IPS-18c (cell line): ENCODE data around the gene MCFD2.
A peak's percentile ranks its signal among the peaks of the same experiment; 100 is the strongest.
"Not testable (repeated sequence)": the region's sequence is repeated elsewhere in the genome, so short reads cannot be mapped to it uniquely, and the experiment has no call there.

Source experiments
- H3K4me3 ChIP-seq: 2 replicates; pipeline ENCODE4 v1.7.0; 2013; ENCODE audit warnings: low read depth, mild to moderate bottlenecking, low read length, moderate library complexity; ENCODE audit not compliant: insufficient read depth
- H3K9me3 ChIP-seq: one replicate; pipeline ENCODE4 v1.6.1; 2013; ENCODE audit warnings: mild to moderate bottlenecking, low read length, moderate library complexity; ENCODE audit not compliant: control insufficient read depth, insufficient read depth

The MCFD2 gene

DNA sequence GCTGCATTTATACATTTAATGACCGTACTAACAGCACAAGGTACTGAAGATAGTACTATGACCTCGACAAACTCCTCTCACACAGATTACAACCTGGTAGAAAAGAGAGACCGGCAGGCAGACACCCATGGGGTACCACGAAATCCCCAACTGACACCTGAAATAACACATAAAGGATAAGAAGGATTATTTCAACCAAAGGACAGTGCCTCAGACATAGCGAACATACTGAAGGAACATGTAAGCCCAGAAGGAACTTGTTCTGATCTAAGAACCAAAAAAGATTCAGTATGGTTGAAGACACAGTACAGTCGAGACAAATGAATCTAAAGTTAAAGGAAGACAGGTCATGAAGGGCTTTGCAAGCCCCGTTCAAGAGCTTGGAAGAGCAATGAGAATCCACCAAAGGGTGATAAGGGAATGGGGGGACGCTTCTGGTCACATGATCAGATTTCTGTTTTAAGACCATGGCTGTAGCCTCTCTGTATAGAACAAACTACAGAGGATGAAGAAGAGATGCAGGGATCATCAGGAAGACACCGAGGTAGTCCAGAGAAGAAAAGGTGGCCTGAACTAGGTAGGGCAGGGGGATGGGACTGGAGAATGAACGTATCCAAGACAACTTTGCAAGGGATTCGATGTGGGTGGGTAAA is 902 bp downstream of the MCFD2 start:
- H3K9me3 ChIP-seq: no peaks in the 10 kb centered on the region
- H3K4me3 ChIP-seq: peak overlapping the region; percentile 92

DNA sequence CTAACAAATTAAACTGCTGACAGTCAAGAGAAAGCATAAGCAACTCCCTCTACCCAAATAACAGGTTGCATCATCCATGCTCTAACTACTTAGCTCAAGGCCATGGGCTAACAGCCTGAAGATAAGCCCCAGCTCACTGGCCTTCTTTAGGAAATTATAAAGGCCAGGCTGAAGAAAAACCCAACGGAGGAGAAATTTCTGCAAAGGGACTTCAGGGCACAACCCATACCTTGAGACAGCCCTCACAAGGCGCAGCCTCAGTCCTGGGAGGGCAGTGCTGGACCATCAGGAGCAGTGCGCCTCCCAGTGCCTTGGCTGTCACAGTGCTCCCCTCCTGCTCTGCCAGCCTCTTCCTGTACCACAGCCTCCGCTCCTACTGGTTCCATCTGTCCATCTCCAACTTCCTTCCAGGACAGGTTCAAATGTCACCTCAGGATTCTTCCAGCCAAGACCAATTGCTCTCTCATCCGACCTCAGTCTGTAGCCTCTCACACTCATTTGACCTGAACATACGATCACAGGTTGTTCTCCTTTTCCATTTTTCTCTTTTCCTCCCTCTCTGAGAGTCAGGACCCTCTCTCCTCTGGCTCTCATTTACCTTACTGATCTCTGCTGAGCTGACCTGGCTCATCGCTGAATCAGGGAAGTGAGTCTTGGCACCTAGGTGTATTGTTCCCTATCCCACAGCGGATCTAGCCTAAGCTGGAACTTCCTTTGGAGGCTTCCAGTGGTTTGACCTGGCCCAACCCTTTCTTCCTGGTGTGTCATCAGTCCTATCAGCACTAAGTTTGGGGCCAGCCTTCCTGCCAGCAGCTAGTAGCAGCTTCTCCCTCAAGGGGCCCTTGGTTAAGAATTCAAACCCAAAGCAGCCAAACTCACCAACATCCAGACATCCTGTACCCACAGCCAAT is 1.9 kb downstream of the MCFD2 start:
- no peaks in the 10 kb centered on the region for H3K9me3 ChIP-seq
- peak overlapping the region; percentile 21; the same call in 1 of the 2 replicates for H3K4me3 ChIP-seq

DNA sequence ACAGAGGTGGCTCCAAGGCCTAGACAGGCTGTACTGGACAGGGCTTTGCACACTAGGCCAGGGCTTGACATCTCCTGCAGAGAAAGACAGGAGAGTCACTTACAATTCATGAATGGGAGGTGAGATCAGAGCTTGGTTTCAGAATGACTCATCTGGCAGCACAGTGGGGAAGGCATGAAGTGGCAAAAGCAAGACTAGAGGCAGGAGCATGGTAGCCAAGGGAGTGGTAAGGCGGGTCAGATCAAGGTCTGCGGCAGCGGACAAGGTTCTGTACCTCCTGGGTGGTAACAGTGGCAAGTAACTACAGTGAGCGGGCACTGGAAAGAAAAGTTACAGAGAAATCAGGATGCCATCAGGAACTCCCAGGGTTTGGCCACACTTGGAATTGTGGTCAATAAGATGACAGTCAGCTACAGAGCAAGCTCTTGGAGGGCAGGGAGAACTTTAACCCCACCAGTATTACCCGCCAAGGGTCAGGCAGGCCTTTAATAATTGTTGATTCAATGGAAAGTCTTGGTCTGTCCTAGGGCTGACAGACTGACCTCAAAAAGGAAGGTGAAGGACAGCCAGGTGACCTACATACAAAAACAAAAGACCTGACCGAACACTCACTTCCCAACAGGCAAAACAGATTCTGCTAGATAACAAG is 5.7 kb downstream of the MCFD2 start:
- Histone ChIP-seq H3K4me3 (no peak overlapping the region), H3K9me3 (no peaks in the 10 kb centered on the region)

DNA sequence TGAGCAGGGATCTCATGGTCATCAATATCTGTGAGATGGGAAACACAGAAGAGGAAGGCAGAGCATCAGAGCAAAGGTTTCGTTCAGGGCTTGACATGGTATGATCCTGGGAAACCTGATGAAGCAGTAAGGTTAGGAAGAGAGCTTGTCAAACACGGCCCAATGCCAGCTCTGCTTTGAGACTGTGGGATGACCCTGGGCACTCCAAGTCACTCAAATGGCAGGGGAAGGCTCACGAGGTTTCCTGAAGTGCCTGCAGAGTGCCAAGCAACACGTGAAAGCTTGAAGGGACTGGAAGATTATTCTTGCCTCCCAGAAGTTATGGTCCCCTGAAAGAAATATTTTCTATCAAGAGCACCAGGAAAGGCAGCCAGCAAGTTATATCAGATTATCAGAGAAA is 6.5 kb downstream of the MCFD2 start:
- Histone ChIP-seq H3K9me3 (no peaks in the 10 kb centered on the region), H3K4me3 (no peak overlapping the region)

DNA sequence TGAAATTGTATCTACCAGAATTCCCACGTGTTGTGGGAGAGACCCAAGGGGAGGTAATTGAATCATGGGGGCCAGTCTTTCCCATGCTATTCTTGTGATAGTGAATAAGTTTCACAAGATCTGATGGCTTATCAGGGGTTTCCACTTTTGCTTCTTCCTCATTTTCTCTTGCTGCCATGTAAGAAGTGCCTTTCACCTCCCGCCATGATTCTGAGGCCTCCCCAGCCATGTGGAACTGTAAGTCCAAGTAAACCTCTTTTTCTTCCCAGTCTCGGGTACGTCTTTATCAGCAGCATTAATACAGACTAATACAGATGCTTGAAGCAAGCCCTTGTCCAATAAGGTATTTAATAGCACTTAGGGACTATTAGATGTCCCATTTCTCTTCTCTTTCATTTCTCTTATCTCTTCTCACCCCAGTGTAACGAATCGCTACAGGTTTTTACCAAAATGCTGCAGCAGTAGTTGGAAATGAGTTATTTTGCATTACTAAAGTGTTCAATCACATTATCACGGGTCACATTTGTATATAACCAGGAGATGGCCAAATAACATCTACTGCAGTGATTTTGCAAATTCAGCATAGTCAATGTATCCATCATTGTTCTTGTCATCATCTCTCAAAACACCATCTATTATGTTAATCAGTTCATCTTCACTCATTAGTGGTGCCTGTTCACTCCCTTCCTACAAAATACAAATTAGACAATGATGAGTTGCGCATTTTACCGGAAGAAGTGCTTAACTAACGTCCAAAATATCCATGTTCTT is 10.5 kb downstream of the MCFD2 start:
- not testable (repeated sequence) for H3K4me3 ChIP-seq, H3K9me3 ChIP-seq

DNA sequence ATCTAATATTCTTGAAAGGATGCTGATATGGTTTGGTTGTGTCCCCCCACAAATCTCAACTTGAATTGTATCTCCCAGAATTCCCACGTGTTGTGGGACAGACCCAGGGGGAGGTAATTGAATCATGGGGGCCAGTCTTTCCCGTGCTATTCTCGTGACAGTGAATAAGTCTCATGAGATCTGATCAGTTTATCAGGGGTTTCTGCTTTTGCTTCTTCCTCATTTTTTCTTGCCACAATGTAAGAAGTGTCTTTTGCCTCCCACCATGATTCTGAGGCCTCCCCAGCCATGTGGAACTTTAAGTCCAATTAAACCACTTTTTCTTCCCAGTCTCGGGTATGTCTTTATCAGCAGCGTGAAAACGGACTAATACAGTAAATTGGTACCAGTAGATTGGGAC is 12.6 kb downstream of the MCFD2 start:
- H3K9me3 ChIP-seq, H3K4me3 ChIP-seq: not testable (repeated sequence)

DNA sequence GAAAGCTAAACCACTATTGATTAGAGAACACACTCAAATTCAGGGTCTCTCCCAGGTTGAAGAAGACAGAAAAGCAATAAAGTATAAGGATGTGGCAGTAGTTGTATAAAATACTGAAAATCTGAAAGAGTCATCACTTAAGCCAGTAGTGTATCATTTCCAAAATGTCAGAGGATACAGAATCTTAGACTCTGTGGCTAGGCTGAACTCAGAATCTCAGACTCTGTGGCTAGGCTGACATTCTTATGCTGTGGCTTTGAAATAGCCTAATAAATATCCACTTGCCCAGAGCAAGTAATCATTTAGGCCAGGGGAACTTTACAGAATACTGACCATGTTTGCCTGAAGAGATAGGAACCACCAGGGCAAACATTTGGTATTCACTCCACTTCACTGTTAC is 13.1 kb downstream of the MCFD2 start:
- H3K4me3 ChIP-seq: no peak overlapping the region
- H3K9me3 ChIP-seq: no peaks in the 10 kb centered on the region

DNA sequence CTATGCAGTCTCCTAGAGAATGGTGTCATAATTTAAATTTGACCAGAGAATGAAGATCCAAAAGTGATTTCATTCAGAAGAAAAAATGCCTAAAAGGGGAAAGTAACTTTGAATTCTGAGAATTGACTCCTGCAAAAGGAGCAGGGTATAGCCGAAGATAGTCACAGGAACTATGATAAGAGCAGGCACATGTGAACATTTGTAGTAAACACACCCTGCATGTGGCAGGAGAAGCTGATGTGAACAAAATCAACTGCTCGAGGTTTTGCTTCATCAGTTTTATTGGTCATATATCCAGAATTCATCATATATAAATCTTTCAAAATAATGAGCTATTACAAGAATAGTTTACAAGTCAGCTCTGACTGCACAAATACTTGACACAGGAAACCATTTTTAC is 14.0 kb downstream of the MCFD2 start:
- Histone ChIP-seq H3K9me3 (no peaks in the 10 kb centered on the region), H3K4me3 (no peak overlapping the region)

DNA sequence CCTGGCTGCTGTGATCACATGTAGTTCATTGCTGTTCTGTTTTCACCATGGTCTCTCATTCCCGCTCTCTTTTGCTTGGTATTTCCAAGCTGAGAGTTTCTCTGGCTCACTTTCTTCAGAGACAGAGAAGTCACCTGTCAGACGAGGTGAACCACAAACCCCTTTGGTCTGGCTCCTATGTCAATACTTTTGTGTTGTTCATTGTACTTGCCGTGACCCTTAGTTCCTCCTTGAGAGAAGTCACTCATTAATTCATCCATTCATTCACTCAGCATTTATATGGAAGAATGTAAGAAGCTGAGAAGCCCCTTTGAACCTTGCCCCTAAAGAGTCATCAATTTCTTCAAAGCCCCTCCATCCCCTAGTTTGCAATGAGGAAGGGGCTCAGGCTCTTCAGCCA is 15.2 kb downstream of the MCFD2 start:
- H3K9me3 ChIP-seq: no peaks in the 10 kb centered on the region
- no peak overlapping the region for H3K4me3 ChIP-seq

DNA sequence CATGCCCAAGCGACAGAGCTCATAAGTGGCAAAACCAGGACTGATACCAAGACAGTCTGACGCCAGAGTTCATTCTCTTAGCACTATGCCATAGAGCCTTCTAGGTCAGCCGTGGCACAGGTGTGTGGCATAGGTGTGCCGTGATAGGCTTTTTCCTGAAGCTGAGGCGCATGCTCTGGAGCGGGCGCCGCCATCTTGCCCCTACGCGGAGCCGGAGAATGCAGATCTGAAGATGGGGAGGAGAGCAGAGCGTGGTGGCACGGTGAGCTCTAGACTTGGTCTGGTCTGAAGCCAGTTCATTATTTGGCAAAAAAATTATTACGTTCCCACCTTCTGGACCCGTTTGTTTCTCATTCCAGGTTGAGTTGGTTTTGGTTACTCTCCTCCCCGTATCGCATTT is 16.6 kb downstream of the MCFD2 start:
- no peaks in the 10 kb centered on the region for H3K9me3 ChIP-seq
- H3K4me3 ChIP-seq: no peak overlapping the region

DNA sequence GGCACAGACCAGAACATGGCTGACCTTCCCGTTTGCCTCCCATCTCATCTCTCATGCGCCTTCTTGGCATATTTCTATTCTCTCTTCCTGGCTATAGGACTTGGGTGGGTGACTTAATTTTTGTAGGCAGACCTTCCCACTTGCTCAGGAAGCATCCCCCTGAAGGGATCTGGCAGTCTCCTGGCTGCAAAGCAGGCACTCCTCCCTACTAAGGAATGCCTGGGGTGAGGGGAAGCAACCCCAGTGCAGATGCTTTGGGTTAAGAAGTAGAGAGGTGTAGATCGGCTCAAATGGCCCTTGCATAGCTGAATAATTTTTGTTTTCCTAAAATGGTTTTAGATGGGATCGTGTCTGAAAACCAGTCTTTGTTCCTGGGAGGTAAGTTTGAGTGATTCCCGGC is 17.6 kb downstream of the MCFD2 start:
- H3K9me3 ChIP-seq: no peaks in the 10 kb centered on the region
- H3K4me3 ChIP-seq: no peak overlapping the region

DNA sequence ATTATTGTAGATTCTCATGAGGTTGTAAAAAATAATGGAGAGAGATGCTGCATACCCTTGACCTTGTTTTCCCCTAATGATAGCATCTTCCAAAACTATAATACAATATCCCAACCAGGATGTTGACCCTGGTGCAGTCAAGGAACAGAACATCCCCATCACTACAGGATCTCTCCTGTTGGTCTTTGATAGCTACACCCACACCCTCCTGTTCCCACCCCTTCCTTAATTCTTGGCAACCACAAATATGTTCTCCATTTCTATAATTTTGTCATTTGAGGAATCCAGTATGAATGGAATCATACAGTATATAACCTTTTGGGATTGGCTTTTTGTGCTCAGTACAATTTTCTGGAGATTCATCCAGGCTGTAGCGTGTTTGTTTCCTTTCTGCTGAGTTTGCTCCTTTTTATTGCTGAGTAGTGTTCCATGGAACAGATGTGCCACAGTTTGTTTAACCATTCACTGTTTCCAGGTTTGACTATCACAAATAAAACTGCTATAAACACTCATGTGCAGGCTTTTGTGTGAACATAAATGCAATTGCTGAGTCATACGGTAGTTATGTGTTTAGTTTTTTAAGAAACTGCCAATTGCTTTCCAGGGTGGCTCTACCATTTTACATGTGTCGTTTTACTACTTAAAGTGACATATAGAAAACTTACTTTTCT is 22.2 kb downstream of the MCFD2 start:
- Histone ChIP-seq H3K9me3 (no peaks in the 10 kb centered on the region), H3K4me3 (no peak overlapping the region)

DNA sequence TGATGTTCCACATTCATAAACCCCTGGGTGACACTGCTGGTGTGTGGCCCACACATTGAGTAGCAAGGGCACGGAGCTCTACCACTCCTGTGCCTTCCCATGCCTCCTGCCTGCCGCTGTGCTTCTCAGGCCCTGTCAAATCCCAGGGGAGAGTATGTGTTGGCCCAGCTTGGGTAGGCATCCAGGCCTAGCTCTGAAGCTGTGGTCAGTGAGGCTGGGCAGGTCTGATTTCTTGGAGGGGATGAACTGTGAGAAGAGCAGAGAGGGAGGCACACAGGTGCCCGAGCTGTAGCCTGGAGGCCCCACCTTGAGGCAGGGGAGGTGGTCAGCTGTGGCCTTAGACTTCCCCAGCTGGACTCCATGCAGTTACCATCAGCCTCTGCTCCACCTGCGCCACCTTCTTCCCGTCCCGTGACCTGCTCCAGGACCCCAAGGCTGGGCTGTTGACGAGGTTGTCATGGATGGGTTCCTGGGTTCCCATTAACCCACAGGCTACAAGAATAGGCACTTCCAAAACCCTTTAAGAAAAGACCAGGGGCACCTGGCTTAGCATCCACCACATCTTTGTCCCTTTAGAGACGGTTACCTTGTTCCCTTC is 23.6 kb downstream of the MCFD2 start:
- H3K4me3 ChIP-seq: no peak overlapping the region
- no peaks in the 10 kb centered on the region for H3K9me3 ChIP-seq

DNA sequence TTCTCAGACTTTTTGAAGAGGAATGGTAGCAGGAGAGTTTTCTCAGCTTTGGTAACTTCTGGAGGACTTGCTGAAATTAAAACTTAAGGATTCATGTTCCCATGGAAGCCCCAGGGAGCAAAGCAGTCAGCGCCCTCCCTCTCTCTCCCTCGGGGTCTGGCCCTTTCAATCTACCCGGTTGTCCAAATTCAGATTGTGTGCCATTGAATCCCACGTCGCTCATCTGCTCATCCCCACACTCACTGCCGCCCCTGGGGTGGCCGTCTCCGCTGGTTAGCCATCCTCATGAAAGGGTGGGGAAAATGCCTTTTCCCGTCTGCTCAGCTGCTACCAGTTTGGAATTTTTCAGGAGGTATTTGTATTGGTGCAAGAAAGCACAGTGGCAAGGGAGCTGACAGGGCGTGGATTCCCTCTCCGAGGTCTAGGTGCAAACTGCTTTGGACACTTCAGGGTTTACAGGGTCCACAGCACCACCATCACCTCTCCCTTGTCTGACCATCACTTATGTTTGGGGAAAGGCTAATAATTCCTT is 27.1 kb downstream of the MCFD2 start:
- H3K9me3 ChIP-seq: no peaks in the 10 kb centered on the region
- no peak overlapping the region for H3K4me3 ChIP-seq

DNA sequence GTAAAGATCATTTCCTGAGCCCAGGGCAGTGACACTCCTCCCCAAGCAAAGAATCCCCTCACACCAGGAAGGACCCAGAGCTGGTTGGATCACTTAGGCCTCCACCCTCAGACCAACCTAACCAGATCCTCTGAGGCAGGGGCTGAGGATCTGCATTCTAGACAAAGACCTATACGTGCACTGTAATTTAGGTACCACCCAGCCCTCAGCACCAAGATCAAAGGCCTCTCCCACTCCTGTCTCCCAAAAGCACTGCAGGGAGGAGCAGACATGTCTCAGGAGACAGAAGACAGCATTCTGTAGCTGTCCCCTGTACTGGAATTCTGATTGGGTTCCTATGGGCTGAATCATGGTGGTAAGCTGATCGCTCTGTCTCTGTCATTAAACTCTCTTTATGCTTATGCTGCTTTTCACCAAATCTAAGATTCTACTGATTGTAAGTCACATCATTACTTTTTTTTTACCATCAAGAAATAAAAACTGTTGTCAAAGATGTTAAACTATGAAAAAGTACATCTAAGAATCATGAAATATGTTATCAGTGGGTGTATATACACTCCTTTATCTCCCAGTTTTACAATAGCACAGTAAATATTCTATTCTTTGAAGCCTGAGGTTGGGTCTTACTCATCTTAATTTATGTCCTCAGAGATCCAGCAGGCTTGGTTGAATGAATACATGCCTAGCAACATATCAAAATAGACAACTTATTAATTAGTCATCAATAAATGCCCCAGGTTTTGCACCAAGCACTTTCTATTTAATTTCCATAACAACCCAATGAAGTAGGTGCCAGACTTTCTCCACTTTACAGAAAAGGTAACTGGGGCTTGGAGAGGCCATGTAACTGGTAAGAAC is 28.3 kb downstream of the MCFD2 start:
- H3K9me3 ChIP-seq: no peaks in the 10 kb centered on the region
- H3K4me3 ChIP-seq: no peak overlapping the region
